SHP77 treated with DMSO at 0.1 percent for 48 hours (cell line): ENCODE data around the gene TMEM37.
"Not testable (repeated sequence)": the region's sequence is repeated elsewhere in the genome, so short reads cannot be mapped to it uniquely, and the experiment has no call there.

ENCODE experiments used
- DNase-seq: peaks from one replicate; lab custom pipeline; 2025; lab: John Stamatoyannopoulos, UW

TMEM37 gene

DNA sequence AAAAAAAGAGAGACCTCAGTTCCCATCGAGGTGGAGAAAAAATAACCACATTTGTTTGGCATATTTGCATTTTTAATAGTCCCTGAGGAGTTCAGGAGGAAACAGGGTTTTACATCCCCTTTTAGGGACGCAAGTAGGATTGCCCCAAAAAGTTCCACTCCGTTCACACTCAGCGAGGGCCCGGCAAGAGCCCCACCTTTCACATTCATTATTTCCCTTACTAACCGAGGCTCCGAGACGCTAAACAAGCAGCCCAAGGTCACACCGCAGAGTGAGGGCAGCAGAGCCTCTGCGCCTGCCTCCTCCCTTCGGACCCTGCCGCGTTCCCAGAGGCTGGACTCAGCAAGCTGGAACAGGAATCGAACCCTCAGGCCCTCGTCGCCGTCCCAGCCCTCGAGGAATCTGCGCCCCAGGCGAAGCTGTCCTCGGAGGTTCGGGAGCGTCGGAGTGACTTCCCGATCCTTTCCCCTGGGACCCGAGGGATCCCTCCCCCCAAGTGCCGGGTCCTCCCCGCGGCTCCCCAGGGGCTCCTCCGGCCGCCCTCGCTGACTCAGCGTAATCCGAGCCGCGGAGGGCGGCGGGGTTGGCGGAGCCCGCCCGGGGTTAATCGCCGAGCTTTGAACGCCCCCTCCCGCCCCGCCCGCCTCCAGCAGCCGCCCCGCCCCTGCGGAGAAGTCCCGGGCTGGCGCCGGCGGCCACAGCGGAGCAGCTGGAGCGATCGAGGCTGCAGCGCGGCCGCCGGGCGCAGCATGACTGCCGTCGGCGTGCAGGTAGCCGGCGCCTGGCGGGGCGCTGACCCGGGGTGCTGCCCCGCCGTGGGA lies at the start of gene TMEM37:
TSS of gene TMEM37 (plus strand) at position 700 of the 821 bp plus-strand sequence. CDS start at position 750, 50 bp downstream.
- DNase-seq = no peak

GRCh38 chr2:119383410-119384140 lies 48.1 kb upstream of the TMEM37 start:
- DNase-seq = no peak

GRCh38 chr2:119384971-119385370 lies 46.7 kb upstream of the TMEM37 start:
- DNase-seq = no peak

DNA sequence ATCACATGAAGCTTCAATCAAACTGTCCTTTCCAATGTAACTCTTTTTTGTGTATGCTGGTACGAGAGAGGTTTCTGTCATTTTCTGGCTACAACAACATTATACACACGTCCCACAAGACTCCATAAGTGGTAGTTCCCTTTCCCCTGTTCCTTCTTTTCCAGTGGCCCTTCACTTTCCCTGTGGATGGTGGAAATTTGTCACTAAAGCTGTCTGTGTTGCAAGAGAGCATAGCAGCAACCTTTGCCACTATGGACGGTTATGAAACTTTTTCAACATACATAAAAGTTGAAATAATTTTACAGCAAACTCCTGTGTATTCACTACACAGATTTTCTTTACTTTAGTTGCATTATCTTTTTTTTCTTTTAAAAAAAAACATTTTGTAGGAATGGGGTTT lies 46.2 kb upstream of the TMEM37 start:
- no peak for DNase-seq

DNA sequence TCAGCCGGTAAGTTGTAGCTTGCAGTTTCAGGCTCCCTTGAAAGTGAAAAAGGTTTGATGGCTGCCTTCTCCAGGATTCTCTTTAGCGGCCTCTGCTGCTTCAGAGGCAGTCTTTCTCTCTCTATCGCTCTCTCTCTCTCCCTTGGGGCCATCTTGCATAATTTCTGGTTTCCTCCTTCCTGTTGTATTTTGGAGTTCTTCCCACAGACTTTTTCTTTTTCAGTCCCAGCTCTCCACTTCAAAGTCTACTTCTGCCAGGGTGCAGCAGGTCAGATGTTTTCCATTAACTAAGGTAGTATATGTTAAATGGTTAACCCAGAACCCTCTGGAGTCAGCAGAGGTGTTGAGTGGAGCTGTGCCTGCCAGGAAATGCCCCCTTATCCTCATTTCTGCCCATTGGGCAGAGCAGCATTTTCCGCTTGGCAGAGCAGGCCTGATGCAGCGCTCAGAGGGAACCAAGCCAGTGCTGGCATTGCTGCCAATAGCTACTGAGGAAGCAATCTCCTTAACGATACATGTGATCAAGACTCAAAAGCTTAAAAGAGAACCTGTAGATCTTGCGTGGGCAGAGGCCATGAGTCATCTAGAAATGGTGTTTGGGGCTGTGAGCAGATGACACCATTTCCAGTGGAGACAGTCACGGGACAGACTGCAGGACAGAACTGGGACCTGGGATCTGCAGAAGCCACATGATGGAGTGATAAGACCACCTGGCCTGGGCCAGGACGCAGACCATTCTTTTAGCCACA lies 44.1 kb upstream of the TMEM37 start:
- DNase-seq = no peak

GRCh38 chr2:119389615-119390306 lies 41.9 kb upstream of the TMEM37 start:
- no peak for DNase-seq

GRCh38 chr2:119393971-119394748 lies 37.5 kb upstream of the TMEM37 start:
- DNase-seq = no peak

DNA sequence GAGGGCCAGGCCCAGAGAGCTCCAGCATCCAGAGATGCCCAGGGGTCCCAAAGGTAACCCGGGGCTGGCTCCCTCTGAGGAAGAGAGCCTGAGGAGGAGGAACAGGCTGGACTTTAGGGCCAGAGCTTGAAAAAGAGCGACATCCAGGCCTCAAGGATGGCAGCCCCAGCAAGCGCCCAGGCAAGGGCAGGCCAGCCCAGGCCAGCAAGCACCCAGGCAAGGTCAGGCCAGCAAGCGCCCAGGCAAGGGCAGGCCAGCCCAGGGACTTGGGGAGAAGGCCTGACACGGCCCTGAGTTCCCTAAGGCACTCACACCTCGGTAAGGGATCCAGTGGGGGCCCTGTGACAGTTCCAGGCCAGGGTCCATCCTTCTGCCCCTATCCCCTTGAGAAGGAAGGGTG lies 34.5 kb upstream of the TMEM37 start:
- no peak for DNase-seq

DNA sequence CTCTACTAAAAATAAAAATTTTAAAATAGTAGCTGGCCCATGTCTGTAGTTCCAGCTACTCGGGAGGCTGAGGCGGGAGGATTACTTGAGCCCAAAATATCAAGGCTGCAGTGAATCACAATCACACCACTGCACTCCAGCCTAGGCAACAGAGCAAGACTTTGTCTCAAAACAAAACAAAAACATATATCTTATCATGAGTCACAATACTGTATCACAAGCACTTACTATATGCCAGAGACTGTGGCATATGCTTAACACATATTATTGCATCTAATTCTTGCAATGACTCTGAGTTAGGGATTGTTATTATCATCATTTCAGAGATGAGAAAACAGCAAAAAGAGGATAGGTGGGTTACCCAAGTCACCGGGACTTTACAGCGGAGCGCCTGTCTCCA lies 29.5 kb upstream of the TMEM37 start:
- DNase-seq = no peak

GRCh38 chr2:119402645-119403560 lies 28.8 kb upstream of the TMEM37 start:
- no peak for DNase-seq

- not testable (repeated sequence) for DNase-seq
Observed at GRCh38 chr2:119403618-119404017, 28.0 kb upstream of the TMEM37 start.

GRCh38 chr2:119405151-119405550 lies 26.5 kb upstream of the TMEM37 start:
- DNase-seq = no peak

DNA sequence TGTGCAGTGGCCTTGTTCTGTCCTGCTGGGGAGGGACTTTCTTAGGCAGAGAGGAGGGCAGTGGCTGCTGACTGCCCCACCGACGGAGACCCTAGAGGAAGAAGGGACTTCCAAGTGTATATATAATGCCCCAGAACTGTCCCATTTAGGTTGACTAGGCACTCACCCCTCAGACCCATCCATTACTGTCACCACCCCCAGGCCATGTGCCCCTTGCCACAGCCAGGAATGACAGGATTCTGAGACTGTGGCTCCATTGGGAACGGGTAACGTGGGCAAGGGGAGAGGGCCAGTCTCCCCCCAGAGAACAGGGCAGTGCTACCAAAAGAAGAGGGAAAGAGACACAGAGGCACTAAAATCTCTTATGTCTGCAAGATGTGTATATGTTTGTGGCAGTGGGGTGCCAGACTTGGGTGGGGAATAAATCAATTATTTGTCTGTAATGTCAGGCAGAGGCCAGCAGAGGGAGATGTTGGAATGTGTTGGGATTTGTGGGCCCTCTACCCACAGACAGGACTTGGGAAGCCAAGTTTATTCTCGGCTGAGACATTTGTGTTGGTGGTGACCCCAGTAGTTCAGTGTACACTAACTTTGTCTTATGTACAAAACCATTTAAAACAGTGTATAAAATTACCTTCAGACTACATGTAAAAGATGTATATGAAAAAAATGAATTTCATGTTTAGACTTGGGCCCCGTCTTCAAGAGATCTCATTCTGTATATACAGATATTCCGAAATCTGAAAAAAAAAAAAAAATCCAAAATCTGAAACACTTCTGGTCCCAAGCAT lies 24.0 kb upstream of the TMEM37 start:
- no peak for DNase-seq

- no peak for DNase-seq
Observed at GRCh38 chr2:119408221-119408619, 23.4 kb upstream of the TMEM37 start.

DNA sequence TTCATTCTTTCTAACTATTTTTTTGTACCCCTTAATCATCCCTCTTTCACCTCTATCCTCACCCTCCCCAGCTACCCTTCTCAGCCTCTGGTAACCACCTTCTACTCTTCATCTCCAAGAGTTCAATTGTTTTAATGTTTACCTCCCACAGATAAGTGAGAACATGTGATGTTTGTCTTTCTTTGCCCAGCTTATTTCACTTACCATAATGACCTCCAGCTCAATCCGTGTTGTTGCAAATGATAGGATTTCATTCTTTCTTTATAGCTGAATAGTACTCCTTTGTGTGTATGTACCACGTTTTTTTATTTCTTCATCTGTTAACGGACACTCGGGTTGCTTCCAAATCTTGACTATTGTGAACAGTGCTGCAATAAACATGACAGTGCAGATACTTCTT lies 22.1 kb upstream of the TMEM37 start:
- DNase-seq = no peak

- no peak for DNase-seq
Observed at GRCh38 chr2:119414894-119415293, 16.8 kb upstream of the TMEM37 start.

GRCh38 chr2:119415630-119416029 lies 16.0 kb upstream of the TMEM37 start:
- DNase-seq = no peak

GRCh38 chr2:119416299-119416923 lies 15.2 kb upstream of the TMEM37 start:
- no peak for DNase-seq

DNA sequence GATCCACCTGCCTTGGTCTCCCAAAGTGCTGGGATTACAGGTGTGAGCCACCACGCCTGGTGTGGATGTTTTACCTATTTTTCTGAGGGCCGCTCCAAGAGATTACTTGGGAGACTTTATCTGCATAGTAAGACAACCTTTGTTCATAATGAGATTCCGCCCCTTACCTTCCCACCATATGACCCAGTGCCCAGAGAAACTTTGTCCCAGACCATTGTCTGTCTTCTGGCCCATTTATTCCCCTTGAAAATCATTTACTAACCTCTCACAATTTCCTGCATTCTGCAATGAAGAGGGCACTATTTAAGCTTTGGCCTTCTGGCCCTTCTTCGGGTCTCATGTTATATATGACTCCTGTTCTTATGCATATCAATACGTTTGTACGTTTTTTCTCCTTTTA lies 13.7 kb upstream of the TMEM37 start:
- no peak for DNase-seq
